Measurements from ENCODE around the gene STARD8. TPM values are rescaled to one million over a fixed set of nuclear protein-coding genes. Genes with fewer than 3 reads are reported as not detected.

The STARD8 gene
- total RNA-seq, 1 experiment from 2014 or later = 0.11 TPM

- DNase-seq (ENCODE audit: low spot score) = no peak
- CTCF ChIA-PET = no interaction called here
- no peaks in the 10 kb centered on the region for H3K4me1 ChIP-seq (ENCODE audit: insufficient read depth, low read length, poor library complexity, severe bottlenecking)
- H3K27me3 ChIP-seq (replicated peaks; ENCODE audit: insufficient read depth, low read depth, low read length, poor library complexity) = no peaks in the 10 kb centered on the region
- H3K9me3 ChIP-seq (ENCODE audit: low read depth, low read length, poor library complexity, severe bottlenecking) = no peaks in the 10 kb centered on the region
- H3K27ac ChIP-seq (ENCODE audit: low read depth, low read length, poor library complexity, severe bottlenecking) = no peak overlapping the region
- POLR2A ChIA-PET (ENCODE audit: low non-redundant PET) = no interaction called here
- no peaks in the 10 kb centered on the region for H3K36me3 ChIP-seq (ENCODE audit: insufficient read depth, low read length, poor library complexity, severe bottlenecking)
- no TSS peak for BruUV-seq (replicated peaks)
- no peak overlapping the region for H3K4me3 ChIP-seq (ENCODE audit: low read depth, low read length, poor library complexity, severe bottlenecking)
- TF ChIP-seq EZH2 (IDR thresholded peaks at IDR 0.05; ENCODE audit: borderline replicate concordance, low read depth, low read length, poor library complexity, severe bottlenecking) = no peak
- TF ChIP-seq, protein P1, sequence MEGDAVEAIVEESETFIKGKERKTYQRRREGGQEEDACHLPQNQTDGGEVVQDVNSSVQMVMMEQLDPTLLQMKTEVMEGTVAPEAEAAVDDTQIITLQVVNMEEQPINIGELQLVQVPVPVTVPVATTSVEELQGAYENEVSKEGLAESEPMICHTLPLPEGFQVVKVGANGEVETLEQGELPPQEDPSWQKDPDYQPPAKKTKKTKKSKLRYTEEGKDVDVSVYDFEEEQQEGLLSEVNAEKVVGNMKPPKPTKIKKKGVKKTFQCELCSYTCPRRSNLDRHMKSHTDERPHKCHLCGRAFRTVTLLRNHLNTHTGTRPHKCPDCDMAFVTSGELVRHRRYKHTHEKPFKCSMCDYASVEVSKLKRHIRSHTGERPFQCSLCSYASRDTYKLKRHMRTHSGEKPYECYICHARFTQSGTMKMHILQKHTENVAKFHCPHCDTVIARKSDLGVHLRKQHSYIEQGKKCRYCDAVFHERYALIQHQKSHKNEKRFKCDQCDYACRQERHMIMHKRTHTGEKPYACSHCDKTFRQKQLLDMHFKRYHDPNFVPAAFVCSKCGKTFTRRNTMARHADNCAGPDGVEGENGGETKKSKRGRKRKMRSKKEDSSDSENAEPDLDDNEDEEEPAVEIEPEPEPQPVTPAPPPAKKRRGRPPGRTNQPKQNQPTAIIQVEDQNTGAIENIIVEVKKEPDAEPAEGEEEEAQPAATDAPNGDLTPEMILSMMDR (conservative IDR thresholded peaks at IDR 0.05; ENCODE audit: low read depth, low read length) = no peak
- intact Hi-C loops (cut with micrococcal nuclease; ENCODE audit: unreplicated experiment) = no loop called here
These were observed 16.1 kb upstream of the STARD8 start for GRCh38 chrX:68631336-68631735.

DNA sequence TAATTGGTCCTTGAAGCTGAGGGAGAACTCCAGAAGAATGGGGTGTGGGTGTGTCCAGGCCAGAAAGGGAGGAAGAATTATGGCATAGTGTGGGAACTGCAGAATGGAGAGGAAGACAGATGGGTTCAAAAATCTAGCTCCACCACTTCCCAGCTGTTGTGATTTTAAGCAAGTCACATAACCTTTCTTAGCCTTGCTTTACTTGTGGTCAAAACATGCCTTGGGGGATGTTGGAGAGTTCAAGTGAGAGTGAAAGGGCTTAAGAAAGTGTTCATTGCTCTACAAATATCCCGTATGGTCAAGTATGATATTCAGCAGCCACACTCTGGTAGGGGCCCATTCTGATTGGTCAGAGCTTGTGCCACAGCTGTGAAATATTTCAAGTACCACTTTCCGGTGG is 15.0 kb upstream of the STARD8 start:
- H3K4me3 ChIP-seq (ENCODE audit: low read depth, low read length, poor library complexity, severe bottlenecking) = no peak overlapping the region
- no peak for TF ChIP-seq EZH2 (IDR thresholded peaks at IDR 0.05; ENCODE audit: borderline replicate concordance, low read depth, low read length, poor library complexity, severe bottlenecking)
- TF ChIP-seq, protein P1 (conservative IDR thresholded peaks at IDR 0.05; ENCODE audit: low read depth, low read length) = no peak
- H3K4me1 ChIP-seq (ENCODE audit: insufficient read depth, low read length, poor library complexity, severe bottlenecking) = no peaks in the 10 kb centered on the region
- CTCF ChIA-PET = no interaction called here
- H3K9me3 ChIP-seq (ENCODE audit: low read depth, low read length, poor library complexity, severe bottlenecking) = no peaks in the 10 kb centered on the region
- no peak overlapping the region for H3K27ac ChIP-seq (ENCODE audit: low read depth, low read length, poor library complexity, severe bottlenecking)
- POLR2A ChIA-PET (ENCODE audit: low non-redundant PET) = no interaction called here
- no TSS peak for BruUV-seq (replicated peaks)
- no peaks in the 10 kb centered on the region for H3K36me3 ChIP-seq (ENCODE audit: insufficient read depth, low read length, poor library complexity, severe bottlenecking)
- intact Hi-C loops (cut with micrococcal nuclease; ENCODE audit: unreplicated experiment) = no loop called here
- no peak for DNase-seq (ENCODE audit: low spot score)
- H3K27me3 ChIP-seq (replicated peaks; ENCODE audit: insufficient read depth, low read depth, low read length, poor library complexity) = no peaks in the 10 kb centered on the region

DNA sequence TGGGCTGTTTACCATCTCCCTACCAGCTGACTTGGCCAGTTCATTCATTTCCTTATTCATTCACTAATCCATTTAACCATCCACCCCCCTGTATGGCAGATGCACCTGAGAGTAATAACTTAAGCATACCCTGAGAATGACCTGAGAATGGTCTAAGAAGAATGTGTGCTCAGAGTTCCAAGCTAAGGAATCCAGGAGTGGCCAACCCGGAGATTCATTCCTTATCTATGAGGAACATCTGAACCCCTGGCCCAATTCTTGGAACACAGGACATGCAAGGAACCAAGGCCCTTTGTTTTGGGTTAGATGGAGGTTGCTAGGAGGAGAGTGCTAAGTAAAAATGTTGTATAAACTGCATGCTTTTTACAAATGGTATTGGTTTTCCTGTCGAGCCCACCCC is 13.5 kb upstream of the STARD8 start:
- Histone ChIP-seq H3K4me1 (ENCODE audit: insufficient read depth, low read length, poor library complexity, severe bottlenecking) (no peaks in the 10 kb centered on the region), H3K27ac (ENCODE audit: low read depth, low read length, poor library complexity, severe bottlenecking) (no peak overlapping the region), H3K27me3 (replicated peaks; ENCODE audit: insufficient read depth, low read depth, low read length, poor library complexity) (no peaks in the 10 kb centered on the region), H3K4me3 (ENCODE audit: low read depth, low read length, poor library complexity, severe bottlenecking) (no peak overlapping the region), H3K9me3 (ENCODE audit: low read depth, low read length, poor library complexity, severe bottlenecking) (no peaks in the 10 kb centered on the region), H3K36me3 (ENCODE audit: insufficient read depth, low read length, poor library complexity, severe bottlenecking) (no peaks in the 10 kb centered on the region)
- no peak for DNase-seq (ENCODE audit: low spot score)
- BruUV-seq (replicated peaks) = no TSS peak
- intact Hi-C loops (cut with micrococcal nuclease; ENCODE audit: unreplicated experiment) = no loop called here
- CTCF ChIA-PET = no interaction called here
- POLR2A ChIA-PET (ENCODE audit: low non-redundant PET) = no interaction called here
- TF ChIP-seq, protein P1 (conservative IDR thresholded peaks at IDR 0.05; ENCODE audit: low read depth, low read length) = no peak
- TF ChIP-seq EZH2 (IDR thresholded peaks at IDR 0.05; ENCODE audit: borderline replicate concordance, low read depth, low read length, poor library complexity, severe bottlenecking) = no peak
